DMS79 treated with DMSO at 0.1 percent for 48 hours (cell line): ENCODE measurements around the gene FAM131A.

Experiments used
- DNase-seq: peaks from one replicate; lab custom pipeline; 2025; lab: John Stamatoyannopoulos, UW

FAM131A gene

GRCh38 chr3:184358124-184358767, 20.8 kb downstream of the FAM131A start:
- no peak for DNase-seq

- no peak for DNase-seq
Measured at GRCh38 chr3:184358921-184359350, 21.5 kb downstream of the FAM131A start.

- DNase-seq = no peak
Measured at GRCh38 chr3:184359610-184360009, 22.2 kb downstream of the FAM131A start.

- no peak for DNase-seq
Measured at GRCh38 chr3:184360070-184360928, 22.9 kb downstream of the FAM131A start.

- DNase-seq = no peak
Measured at GRCh38 chr3:184360929-184361531, 23.6 kb downstream of the FAM131A start.

GRCh38 chr3:184361532-184361931, 24.1 kb downstream of the FAM131A start, which contains the start of the genes CLCN2 and POLR2H:
TSS of gene CLCN2 (minus strand) at chr3:184361605. CDS start at chr3:184361479, 126 bp downstream.
TSS of gene POLR2H (plus strand) at chr3:184361710. CDS start at chr3:184363493, 1,783 bp downstream.
- peak; percentile 27 for DNase-seq

- peak; percentile 61 for DNase-seq
Measured at GRCh38 chr3:184361932-184362667, 24.7 kb downstream of the FAM131A start.

GRCh38 chr3:184362668-184363546, 25.5 kb downstream of the FAM131A start:
- DNase-seq = peak; percentile 97

GRCh38 chr3:184366619-184367289, 29.4 kb downstream of the FAM131A start:
- DNase-seq = no peak

GRCh38 chr3:184368116-184368515, 30.7 kb downstream of the FAM131A start:
- no peak for DNase-seq

- no peak for DNase-seq
Measured at GRCh38 chr3:184368586-184369183, 31.3 kb downstream of the FAM131A start.

- peak; percentile 87 for DNase-seq
Measured at GRCh38 chr3:184371570-184372018, 34.2 kb downstream of the FAM131A start.

GRCh38 chr3:184372296-184372821, 35.0 kb downstream of the FAM131A start:
- no peak for DNase-seq

GRCh38 chr3:184372911-184373310, 35.5 kb downstream of the FAM131A start:
- no peak for DNase-seq

GRCh38 chr3:184373422-184373821, 36.0 kb downstream of the FAM131A start:
- DNase-seq = no peak

- DNase-seq = no peak
Measured at GRCh38 chr3:184375747-184376461, 38.5 kb downstream of the FAM131A start.

- DNase-seq = no peak
Measured at GRCh38 chr3:184377374-184377773, 40.0 kb downstream of the FAM131A start.

- DNase-seq = no peak
Measured at GRCh38 chr3:184377882-184378445, 40.6 kb downstream of the FAM131A start, which contains the start of gene THPO. TSS of gene THPO (minus strand) at chr3:184378207. CDS start at chr3:184376259, 1,948 bp downstream.
